ENCODE measurements around the gene COL4A1. TPM values are rescaled to one million over a fixed set of nuclear protein-coding genes. Genes with fewer than 3 reads are reported as not detected.

Gene COL4A1
- total and polyA plus RNA-seq, 4 donors: 73.3 to 910 (median 472) TPM

GRCh38 chr13:110216398-110217041 is 90.4 kb downstream of the COL4A1 start:
- WGBS, 2 donors: 4 to 7% methylated on average over 10 of the region's 10 CpGs
- intact Hi-C loops (cut with DNase I): no loop called here
- Histone ChIP-seq H3K9me3 (ENCODE audit: control insufficient read depth, low read length) (no peaks in the 10 kb centered on the region), H3K4me3 (ENCODE audit: low read length in 2 of 2) (no peak overlapping the region), H3K4me1 (ENCODE audit: control insufficient read depth in 1 of 2, insufficient read depth in 2 of 2, low read length in 2 of 2) (peaks cover 4 to 10% of the 10 kb centered on the region in 2 donors), H3K27me3 (ENCODE audit: control insufficient read depth in 1 of 2, insufficient read depth in 2 of 2, low read length in 1 of 2) (no peaks in the 10 kb centered on the region), H3K36me3 (ENCODE audit: control insufficient read depth in 1 of 2, insufficient read depth in 2 of 2, low read length in 1 of 2) (peaks cover 0 to 4% of the 10 kb centered on the region in 2 donors), H3K27ac (ENCODE audit: low read depth in 1 of 2, low read length in 2 of 2) (peak overlapping the region in 1 of 2 donors; percentile 98)
- DNase-seq (no peak), ATAC-seq (ENCODE audit: low FRiP score) (peak; percentile 72)

- DNase-seq (no peak), ATAC-seq (ENCODE audit: low FRiP score) (peak; percentile 5)
- Histone ChIP-seq H3K9me3 (ENCODE audit: control insufficient read depth, low read length) (no peaks in the 10 kb centered on the region), H3K36me3 (ENCODE audit: control insufficient read depth in 1 of 2, insufficient read depth in 2 of 2, low read length in 1 of 2) (peaks cover 0 to 4% of the 10 kb centered on the region in 2 donors), H3K4me1 (ENCODE audit: control insufficient read depth in 1 of 2, insufficient read depth in 2 of 2, low read length in 2 of 2) (peaks cover 2 to 10% of the 10 kb centered on the region in 2 donors), H3K27ac (ENCODE audit: low read depth in 1 of 2, low read length in 2 of 2) (peak overlapping the region; percentile 48 to 98), H3K4me3 (ENCODE audit: low read length in 2 of 2) (no peak overlapping the region), H3K27me3 (ENCODE audit: control insufficient read depth in 1 of 2, insufficient read depth in 2 of 2, low read length in 1 of 2) (no peaks in the 10 kb centered on the region)
- 0 to 7% methylated on average over 4 of the region's 4 CpGs for WGBS, 2 donors
- intact Hi-C loops (cut with DNase I): no loop called here
Measured at GRCh38 chr13:110216006-110216397, 91.0 kb downstream of the COL4A1 start.

- DNase-seq (no peak), ATAC-seq (ENCODE audit: low FRiP score) (no peak)
- Histone ChIP-seq H3K27ac (ENCODE audit: low read depth in 1 of 2, low read length in 2 of 2) (peak overlapping the region; percentile 48 to 98), H3K27me3 (ENCODE audit: control insufficient read depth in 1 of 2, insufficient read depth in 2 of 2, low read length in 1 of 2) (no peaks in the 10 kb centered on the region), H3K36me3 (ENCODE audit: control insufficient read depth in 1 of 2, insufficient read depth in 2 of 2, low read length in 1 of 2) (peaks cover 4% of the 10 kb centered on the region in 2 donors), H3K9me3 (ENCODE audit: control insufficient read depth, low read length) (no peaks in the 10 kb centered on the region), H3K4me1 (ENCODE audit: control insufficient read depth in 1 of 2, insufficient read depth in 2 of 2, low read length in 2 of 2) (peaks cover 0 to 10% of the 10 kb centered on the region in 2 donors), H3K4me3 (ENCODE audit: low read length in 2 of 2) (no peak overlapping the region)
- 13 to 19% methylated on average over 7 of the region's 7 CpGs for WGBS, 2 donors
- intact Hi-C loops (cut with DNase I): no loop called here
Measured at GRCh38 chr13:110215606-110216005, 91.4 kb downstream of the COL4A1 start.

- DNase-seq (no peak), ATAC-seq (ENCODE audit: low FRiP score) (no peak)
- intact Hi-C loops (cut with DNase I): no loop called here
- Histone ChIP-seq H3K4me1 (ENCODE audit: control insufficient read depth in 1 of 2, insufficient read depth in 2 of 2, low read length in 2 of 2) (peaks cover 0 to 8% of the 10 kb centered on the region in 2 donors), H3K36me3 (ENCODE audit: control insufficient read depth in 1 of 2, insufficient read depth in 2 of 2, low read length in 1 of 2) (peaks cover 4% of the 10 kb centered on the region in 2 donors), H3K9me3 (ENCODE audit: control insufficient read depth, low read length) (no peaks in the 10 kb centered on the region), H3K27ac (ENCODE audit: low read depth in 1 of 2, low read length in 2 of 2) (peak overlapping the region in 1 of 2 donors; percentile 10), H3K4me3 (ENCODE audit: low read length in 2 of 2) (no peak overlapping the region), H3K27me3 (ENCODE audit: control insufficient read depth in 1 of 2, insufficient read depth in 2 of 2, low read length in 1 of 2) (no peaks in the 10 kb centered on the region)
- WGBS, 2 donors: 77 to 84% methylated on average over 5 of the region's 5 CpGs
Measured at GRCh38 chr13:110214637-110215036, 92.3 kb downstream of the COL4A1 start.

GRCh38 chr13:110213461-110214074 is 93.4 kb downstream of the COL4A1 start:
- ATAC-seq (ENCODE audit: low FRiP score) (no peak), DNase-seq (no peak)
- Histone ChIP-seq H3K4me1 (ENCODE audit: control insufficient read depth in 1 of 2, insufficient read depth in 2 of 2, low read length in 2 of 2) (peaks cover 0 to 8% of the 10 kb centered on the region in 2 donors), H3K36me3 (ENCODE audit: control insufficient read depth in 1 of 2, insufficient read depth in 2 of 2, low read length in 1 of 2) (peaks cover 4% of the 10 kb centered on the region in 2 donors), H3K4me3 (ENCODE audit: low read length in 2 of 2) (no peak overlapping the region), H3K27me3 (ENCODE audit: control insufficient read depth in 1 of 2, insufficient read depth in 2 of 2, low read length in 1 of 2) (no peaks in the 10 kb centered on the region), H3K9me3 (ENCODE audit: control insufficient read depth, low read length) (no peaks in the 10 kb centered on the region), H3K27ac (ENCODE audit: low read depth in 1 of 2, low read length in 2 of 2) (no peak overlapping the region)
- WGBS, 2 donors: 74 to 87% methylated on average over 13 of the region's 13 CpGs
- intact Hi-C loops (cut with DNase I): no loop called here

- DNase-seq: no peak
- peaks cover 5 to 7% of the 10 kb centered on the region in 2 donors for H3K36me3 ChIP-seq (ENCODE audit: control insufficient read depth in 1 of 2, insufficient read depth in 2 of 2, low read length in 1 of 2)
- no peak overlapping the region for H3K4me3 ChIP-seq (ENCODE audit: low read length in 2 of 2)
- H3K27ac ChIP-seq (ENCODE audit: low read depth in 1 of 2, low read length in 2 of 2): no peak overlapping the region
- 81 to 82% methylated on average over 9 of the region's 9 CpGs for WGBS, 2 donors
- no peaks in the 10 kb centered on the region for H3K9me3 ChIP-seq (ENCODE audit: control insufficient read depth, low read length)
- no peak for ATAC-seq (ENCODE audit: low FRiP score)
- no peaks in the 10 kb centered on the region for H3K27me3 ChIP-seq (ENCODE audit: control insufficient read depth in 1 of 2, insufficient read depth in 2 of 2, low read length in 1 of 2)
- intact Hi-C loops (cut with DNase I): no loop called here
- peaks cover 0 to 8% of the 10 kb centered on the region in 2 donors for H3K4me1 ChIP-seq (ENCODE audit: control insufficient read depth in 1 of 2, insufficient read depth in 2 of 2, low read length in 2 of 2)
Measured at GRCh38 chr13:110212529-110212928, 94.4 kb downstream of the COL4A1 start.

GRCh38 chr13:110211735-110212134 is 95.2 kb downstream of the COL4A1 start:
- intact Hi-C loops (cut with DNase I): no loop called here
- no peak overlapping the region for H3K27ac ChIP-seq (ENCODE audit: low read depth in 1 of 2, low read length in 2 of 2)
- H3K9me3 ChIP-seq (ENCODE audit: control insufficient read depth, low read length): no peaks in the 10 kb centered on the region
- H3K4me3 ChIP-seq (ENCODE audit: low read length in 2 of 2): no peak overlapping the region
- no peaks in the 10 kb centered on the region for H3K27me3 ChIP-seq (ENCODE audit: control insufficient read depth in 1 of 2, insufficient read depth in 2 of 2, low read length in 1 of 2)
- peaks cover 7% of the 10 kb centered on the region in 2 donors for H3K36me3 ChIP-seq (ENCODE audit: control insufficient read depth in 1 of 2, insufficient read depth in 2 of 2, low read length in 1 of 2)
- peaks cover 0 to 8% of the 10 kb centered on the region in 2 donors for H3K4me1 ChIP-seq (ENCODE audit: control insufficient read depth in 1 of 2, insufficient read depth in 2 of 2, low read length in 2 of 2)
- DNase-seq (no peak), ATAC-seq (ENCODE audit: low FRiP score) (no peak)
- 70 to 81% methylated on average over 6 of the region's 6 CpGs for WGBS, 2 donors

GRCh38 chr13:110211046-110211445 is 95.9 kb downstream of the COL4A1 start:
- no peaks in the 10 kb centered on the region for H3K9me3 ChIP-seq (ENCODE audit: control insufficient read depth, low read length)
- intact Hi-C loops (cut with DNase I): no loop called here
- peaks cover 0 to 8% of the 10 kb centered on the region in 2 donors for H3K4me1 ChIP-seq (ENCODE audit: control insufficient read depth in 1 of 2, insufficient read depth in 2 of 2, low read length in 2 of 2)
- WGBS, 2 donors: 91 to 92% methylated on average over 10 of the region's 10 CpGs
- H3K36me3 ChIP-seq (ENCODE audit: control insufficient read depth in 1 of 2, insufficient read depth in 2 of 2, low read length in 1 of 2): peaks cover 10 to 11% of the 10 kb centered on the region in 2 donors
- H3K27ac ChIP-seq (ENCODE audit: low read depth in 1 of 2, low read length in 2 of 2): no peak overlapping the region
- H3K4me3 ChIP-seq (ENCODE audit: low read length in 2 of 2): no peak overlapping the region
- no peaks in the 10 kb centered on the region for H3K27me3 ChIP-seq (ENCODE audit: control insufficient read depth in 1 of 2, insufficient read depth in 2 of 2, low read length in 1 of 2)
- ATAC-seq (ENCODE audit: low FRiP score) (no peak), DNase-seq (no peak)

- intact Hi-C loops (cut with DNase I): no loop called here
- ATAC-seq (ENCODE audit: low FRiP score): no peak
Measured at GRCh38 chr13:110210604-110210985, 96.4 kb downstream of the COL4A1 start.

More at GRCh38 chr13:110210604-110210985, 96.4 kb downstream of the COL4A1 start:
- Histone ChIP-seq H3K4me3 (ENCODE audit: low read length in 2 of 2) (no peak overlapping the region), H3K27ac (ENCODE audit: low read depth in 1 of 2, low read length in 2 of 2) (no peak overlapping the region), H3K9me3 (ENCODE audit: control insufficient read depth, low read length) (no peaks in the 10 kb centered on the region), H3K36me3 (ENCODE audit: control insufficient read depth in 1 of 2, insufficient read depth in 2 of 2, low read length in 1 of 2) (peaks cover 11 to 13% of the 10 kb centered on the region in 2 donors), H3K4me1 (ENCODE audit: control insufficient read depth in 1 of 2, insufficient read depth in 2 of 2, low read length in 2 of 2) (peaks cover 0 to 5% of the 10 kb centered on the region in 2 donors), H3K27me3 (ENCODE audit: control insufficient read depth in 1 of 2, insufficient read depth in 2 of 2, low read length in 1 of 2) (no peaks in the 10 kb centered on the region)
- no peak for DNase-seq
- WGBS, 2 donors: 85 to 89% methylated on average over 3 of the region's 3 CpGs

Measured in aorta (tissue), 5 donors.